ENCODE measurements around the gene MILR1.

MILR1 gene

DNA sequence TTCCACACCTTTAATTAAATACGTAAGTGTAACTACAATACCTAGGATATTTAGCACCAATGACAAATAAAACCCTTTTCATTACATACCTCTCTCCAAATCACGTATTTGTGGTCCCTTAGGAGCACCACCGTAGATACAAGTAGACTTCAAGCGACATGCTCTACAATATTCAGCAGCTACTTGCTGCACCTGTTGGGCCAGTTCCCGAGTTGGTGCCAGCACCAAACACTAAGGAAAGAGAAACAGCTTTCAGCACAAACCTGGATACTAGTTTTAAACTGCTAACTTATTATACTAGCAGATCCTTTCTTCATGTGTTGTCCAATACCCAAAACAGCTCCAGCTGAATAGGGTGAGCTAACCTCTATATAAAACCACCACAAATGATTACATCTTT is 54.4 kb downstream of the MILR1 start:
- DNase-seq (ENCODE audit: low read depth in 2 of 2), result no peak

DNA sequence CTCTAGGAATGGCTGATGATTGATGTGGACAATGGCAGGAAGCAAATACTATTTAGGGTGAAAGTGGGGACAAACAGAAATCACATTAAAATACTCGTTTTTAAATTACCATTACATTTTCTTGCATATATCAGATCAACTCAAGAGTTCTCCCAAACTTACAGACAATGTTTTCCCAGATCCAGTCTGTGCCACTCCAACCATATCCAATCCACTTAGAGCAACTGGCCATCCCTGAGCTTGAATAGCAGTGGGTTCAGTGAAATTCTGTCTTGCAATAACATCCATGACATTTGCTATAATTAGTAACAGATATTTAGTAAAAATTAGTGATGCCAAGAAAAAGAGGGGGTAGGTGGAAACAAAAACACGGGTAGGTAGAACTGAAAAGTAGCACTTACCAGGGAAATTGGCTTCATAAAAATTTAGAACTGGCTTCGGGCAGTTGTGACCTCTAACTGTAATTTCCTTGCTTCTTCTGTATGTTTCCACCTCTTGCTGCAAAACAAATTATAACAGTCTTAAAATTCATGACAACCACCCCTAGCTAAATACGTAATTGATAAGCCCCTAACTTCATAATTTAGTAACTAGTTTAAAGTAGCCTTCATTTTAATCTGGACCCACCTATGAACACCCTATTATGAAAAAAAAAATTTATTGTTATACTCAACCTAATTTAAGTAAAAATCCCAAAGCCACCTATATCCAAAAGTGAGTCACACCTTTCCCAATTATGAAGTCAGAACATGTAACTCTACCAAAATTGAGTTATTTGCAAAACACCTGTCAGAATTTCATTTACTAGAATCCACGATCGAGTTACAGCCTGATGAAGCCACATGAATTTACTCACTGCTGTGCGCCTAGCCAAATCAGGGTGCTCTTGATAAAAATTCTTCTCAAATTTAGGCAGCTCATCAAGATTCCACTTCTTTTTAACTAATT is 55.2 kb downstream of the MILR1 start:
- no peak for DNase-seq (ENCODE audit: low read depth in 2 of 2)

DNA sequence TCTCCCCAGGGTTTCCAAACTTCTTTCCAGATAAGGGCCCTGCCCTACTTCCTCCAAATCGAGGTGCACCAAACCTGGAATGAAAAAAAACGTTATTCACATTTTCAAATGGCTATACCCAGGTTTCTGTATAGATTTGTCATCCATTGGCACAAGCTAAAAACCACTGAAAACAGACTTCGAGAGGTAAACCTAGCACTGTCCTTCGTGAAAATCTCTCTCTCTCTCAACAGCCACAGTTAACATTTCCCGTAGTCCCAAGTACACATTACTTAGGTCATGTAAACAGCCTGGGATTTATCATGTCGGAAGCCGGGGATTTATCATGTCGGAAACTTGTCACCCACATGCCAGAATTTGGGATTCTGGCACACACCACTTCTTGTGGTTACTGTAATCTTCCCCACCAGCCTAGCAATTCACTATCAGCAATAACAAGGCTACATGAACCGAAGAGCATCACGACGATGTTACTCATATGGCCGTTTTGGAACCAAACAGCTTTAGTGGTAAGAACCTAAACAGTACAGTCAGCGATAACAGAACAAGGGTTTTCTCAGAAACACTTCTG is 55.9 kb downstream of the MILR1 start:
- no peak for DNase-seq (ENCODE audit: low read depth in 2 of 2)

DNA sequence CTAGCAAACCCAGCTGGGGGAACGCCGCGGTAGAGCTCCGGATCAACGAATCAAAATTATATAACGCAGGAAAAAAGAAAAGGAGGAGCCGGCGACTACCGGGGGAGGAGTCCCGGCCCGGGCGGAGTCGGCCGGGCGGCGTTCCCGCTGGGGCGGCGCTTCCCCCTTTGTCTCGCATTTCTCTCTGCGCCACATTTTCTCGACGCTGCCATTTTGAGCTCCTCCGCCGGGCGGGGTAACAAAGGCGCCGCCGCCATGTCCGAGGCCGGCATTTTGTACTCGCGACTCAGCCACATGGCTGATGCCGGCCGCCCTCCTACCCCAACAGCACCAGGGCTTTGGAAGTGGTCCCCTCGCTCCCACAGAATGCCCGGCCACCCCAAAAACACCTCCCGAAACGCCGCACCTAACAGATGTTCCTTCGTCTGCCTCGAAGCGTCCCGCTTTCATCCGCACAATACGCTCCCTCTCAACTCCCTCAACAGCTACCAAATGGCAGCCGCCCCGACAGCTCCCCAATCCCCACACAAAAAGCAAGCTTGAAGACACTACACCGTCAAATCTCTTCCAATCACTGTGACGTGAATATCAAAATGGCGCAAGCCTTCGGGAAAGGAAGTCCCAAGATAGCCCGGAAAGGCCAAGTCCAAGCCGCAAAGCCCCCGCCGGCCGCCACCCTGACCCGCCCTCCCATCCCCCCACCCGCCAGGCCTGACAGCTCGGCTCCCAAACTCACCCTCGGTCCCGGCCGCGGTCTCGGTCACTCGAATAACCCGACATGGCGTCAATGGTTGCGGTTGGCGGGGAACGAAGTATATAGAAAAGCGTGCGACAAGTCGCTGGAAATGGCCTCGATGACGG is 56.7 kb downstream of the MILR1 start:
- DNase-seq (ENCODE audit: low read depth in 2 of 2), result peak; percentile 81 to 83

- peak; percentile 90 to 92 for DNase-seq (ENCODE audit: low read depth in 2 of 2)
These were observed 57.3 kb downstream of the MILR1 start, which contains the start of gene DDX5 for GRCh38 chr17:64506201-64506575. Gene DDX5 (minus strand): TSS chr17:64506289. CDS start chr17:64506119, 170 bp downstream.

- DNase-seq (ENCODE audit: low read depth in 2 of 2), result peak; percentile 96
These were observed 57.9 kb downstream of the MILR1 start, which contains the start of gene CEP95 for GRCh38 chr17:64506576-64507412. Gene CEP95 (plus strand): TSS chr17:64506977. CDS start chr17:64507098, 121 bp downstream.

- DNase-seq (ENCODE audit: low read depth in 2 of 2), result no peak
These were observed 58.5 kb downstream of the MILR1 start for GRCh38 chr17:64507413-64507782.

GRCh38 chr17:64508683-64509082 is 59.8 kb downstream of the MILR1 start:
- no peak for DNase-seq (ENCODE audit: low read depth in 2 of 2)

DNA sequence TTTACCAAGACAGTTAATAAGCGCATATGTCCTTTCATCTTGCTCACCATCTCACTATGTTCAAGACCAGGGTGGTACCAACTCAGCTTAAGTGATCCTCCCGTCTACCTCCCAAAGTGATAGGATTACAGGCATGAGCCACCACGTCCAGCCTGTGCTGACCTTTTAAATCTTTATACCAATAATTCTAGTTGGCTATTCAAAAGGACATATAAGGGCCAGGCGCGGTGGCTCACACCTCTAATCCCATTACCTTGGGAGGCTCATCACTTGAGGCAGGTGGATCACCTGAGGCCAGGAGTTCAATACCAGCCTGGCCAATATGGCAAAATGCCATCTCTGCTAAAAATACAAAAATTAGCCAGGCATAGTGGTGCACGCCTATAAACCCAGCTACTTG is 60.3 kb downstream of the MILR1 start:
- DNase-seq (ENCODE audit: low read depth in 2 of 2), result no peak

DNA sequence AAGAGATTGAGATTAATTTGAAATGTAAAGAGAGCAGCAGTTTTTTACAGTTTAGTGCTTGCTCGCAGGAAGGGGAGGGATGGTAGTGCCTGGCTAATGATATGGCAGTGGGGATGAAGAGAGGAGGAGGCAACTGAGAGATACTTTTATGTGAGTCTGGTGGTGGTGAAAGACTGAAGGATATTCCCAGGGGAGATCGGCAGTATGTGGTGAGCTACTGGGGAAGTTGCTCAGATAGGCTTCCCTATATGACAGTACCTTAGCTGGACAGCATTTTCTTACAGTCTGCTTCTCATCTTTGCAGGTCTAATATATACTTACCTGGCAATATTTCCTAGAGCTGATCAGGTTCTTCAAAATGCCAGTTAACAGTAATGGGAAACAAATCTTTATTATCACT is 66.5 kb downstream of the MILR1 start:
- no peak for DNase-seq (ENCODE audit: low read depth in 2 of 2)

DNA sequence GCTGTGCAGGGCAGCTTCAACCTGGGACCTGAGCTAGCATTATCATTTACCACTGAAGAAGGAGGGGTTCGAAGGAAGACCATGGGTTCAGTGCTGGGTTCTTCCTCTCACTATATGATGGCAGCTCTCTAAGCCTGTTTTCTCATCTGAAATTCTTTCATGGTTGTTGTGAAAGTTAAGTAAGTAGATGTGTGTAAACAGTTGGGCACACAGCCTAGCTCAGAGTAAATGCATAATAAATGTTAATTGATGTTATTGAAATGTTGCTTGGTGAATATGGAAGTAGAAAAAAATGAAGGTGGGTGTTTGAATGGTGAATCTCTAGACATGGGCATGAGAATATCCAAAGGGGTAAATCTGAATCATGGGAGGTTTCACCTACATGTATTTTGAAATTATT is 66.9 kb downstream of the MILR1 start:
- DNase-seq (ENCODE audit: low read depth in 2 of 2), result no peak
